Activated naive CD8-positive, alpha-beta T cell treated with anti-CD3 and anti-CD28 coated beads, Interleukin-2, amount 10 ng/mL, durations not matched to agents 7 days and 5 days (primary cell): ENCODE measurements around the gene DLG2. TPM values are rescaled to one million over a fixed set of nuclear protein-coding genes. Genes with fewer than 3 reads are reported as not detected.

Experiments
- ATAC-seq: fragments of 150-1000 bp; cut with Tn5 transposase; one replicate; pipeline ENCODE4 v1.10.0; 2021; ENCODE audit warnings: low read depth, moderate library complexity
- POLR2A ChIA-PET: fragments of 350-600 bp; sonication (Branson Sonifier 250); formaldehyde crosslinking; loops from one replicate; lab custom pipeline; 2021; ENCODE audit warnings: antibody characterized with exemption; lab: Charles Lee
- DNase-seq: peaks from one replicate; pipeline ENCODE4 v3.0.0; 2021
- H3K27ac Mint-ChIP-seq: one replicate; pipeline ENCODE4 v1.8.0; 2022; ENCODE audit warnings: mild to moderate bottlenecking, mixed read lengths
- H3K27me3 Mint-ChIP-seq: one replicate; pipeline ENCODE4 v1.8.0; 2022; ENCODE audit warnings: mild to moderate bottlenecking, moderate library complexity, mixed read lengths
- H3K36me3 Mint-ChIP-seq: one replicate; pipeline ENCODE4 v1.8.0; 2021; ENCODE audit warnings: mild to moderate bottlenecking, mixed read lengths
- H3K4me1 Mint-ChIP-seq: one replicate; pipeline ENCODE4 v1.8.0; 2021; ENCODE audit warnings: mixed read lengths
- H3K4me3 Mint-ChIP-seq: one replicate; pipeline ENCODE4 v1.8.0; 2022; ENCODE audit warnings: mild to moderate bottlenecking, moderate library complexity, mixed read lengths
- H3K9me3 Mint-ChIP-seq: one replicate; pipeline ENCODE4 v1.8.0; 2021; ENCODE audit warnings: mixed read lengths
- total RNA-seq, 2 experiments: library from RNA; stranded (reverse); gene quantifications; one replicate each; pipeline ENCODE4 v1.2.3, GENCODE V29; 2021

The DLG2 gene
- total RNA-seq, 2 experiments from 2014 or later: 2.6 to 3.4 TPM

GRCh38 chr11:83784419-83784818 is 1842.7 kb downstream of the DLG2 start:
- no peak for ATAC-seq
- Mint-ChIP-seq H3K27ac (no peak overlapping the region), H3K36me3 (no peaks in the 10 kb centered on the region), H3K9me3 (no peaks in the 10 kb centered on the region), H3K27me3 (no peaks in the 10 kb centered on the region), H3K4me1 (no peaks in the 10 kb centered on the region), H3K4me3 (no peak overlapping the region)
- DNase-seq: no peak
- POLR2A ChIA-PET: no interaction called here

- Mint-ChIP-seq H3K36me3 (no peaks in the 10 kb centered on the region), H3K4me3 (no peak overlapping the region), H3K4me1 (no peaks in the 10 kb centered on the region), H3K27ac (no peak overlapping the region), H3K9me3 (no peaks in the 10 kb centered on the region), H3K27me3 (no peaks in the 10 kb centered on the region)
- DNase-seq (no peak), ATAC-seq (no peak)
- POLR2A ChIA-PET: no interaction called here
Observed at GRCh38 chr11:83782329-83782728, 1844.8 kb downstream of the DLG2 start.

- peaks cover 2% of the 10 kb centered on the region for H3K27me3 Mint-ChIP-seq
- no peaks in the 10 kb centered on the region for H3K36me3 Mint-ChIP-seq
- no peaks in the 10 kb centered on the region for H3K9me3 Mint-ChIP-seq
- H3K4me1 Mint-ChIP-seq: no peaks in the 10 kb centered on the region
- no peak overlapping the region for H3K27ac Mint-ChIP-seq
- POLR2A ChIA-PET: no interaction called here
- no peak overlapping the region for H3K4me3 Mint-ChIP-seq
- DNase-seq (no peak), ATAC-seq (no peak)
Observed at GRCh38 chr11:83779876-83780275, 1847.3 kb downstream of the DLG2 start.

- POLR2A ChIA-PET: no interaction called here
- no peak for ATAC-seq
- Mint-ChIP-seq H3K36me3 (no peaks in the 10 kb centered on the region), H3K4me1 (no peaks in the 10 kb centered on the region), H3K27ac (no peak overlapping the region), H3K9me3 (no peaks in the 10 kb centered on the region), H3K27me3 (peaks cover 2% of the 10 kb centered on the region), H3K4me3 (no peak overlapping the region)
- no peak for DNase-seq
Observed at GRCh38 chr11:83778596-83778995, 1848.5 kb downstream of the DLG2 start.

GRCh38 chr11:83773950-83774880 is 1852.9 kb downstream of the DLG2 start:
- no peak overlapping the region for H3K4me3 Mint-ChIP-seq
- DNase-seq: no peak
- H3K4me1 Mint-ChIP-seq: no peaks in the 10 kb centered on the region
- POLR2A ChIA-PET: no interaction called here
- H3K27me3 Mint-ChIP-seq: peaks cover 4% of the 10 kb centered on the region
- H3K36me3 Mint-ChIP-seq: no peaks in the 10 kb centered on the region
- no peaks in the 10 kb centered on the region for H3K9me3 Mint-ChIP-seq
- H3K27ac Mint-ChIP-seq: no peak overlapping the region
- ATAC-seq: no peak

- Mint-ChIP-seq H3K4me1 (no peaks in the 10 kb centered on the region), H3K9me3 (no peaks in the 10 kb centered on the region), H3K27ac (no peak overlapping the region), H3K27me3 (peaks cover 2% of the 10 kb centered on the region), H3K36me3 (no peaks in the 10 kb centered on the region), H3K4me3 (no peak overlapping the region)
- DNase-seq (no peak), ATAC-seq (no peak)
- POLR2A ChIA-PET: no interaction called here
Observed at GRCh38 chr11:83768489-83768888, 1858.7 kb downstream of the DLG2 start.

- DNase-seq (no peak), ATAC-seq (no peak)
- POLR2A ChIA-PET: no interaction called here
- Mint-ChIP-seq H3K4me1 (no peaks in the 10 kb centered on the region), H3K9me3 (no peaks in the 10 kb centered on the region), H3K27ac (no peak overlapping the region), H3K36me3 (no peaks in the 10 kb centered on the region), H3K27me3 (no peaks in the 10 kb centered on the region), H3K4me3 (no peak overlapping the region)
Observed at GRCh38 chr11:83766932-83767331, 1860.2 kb downstream of the DLG2 start.

GRCh38 chr11:83764643-83765042 is 1862.5 kb downstream of the DLG2 start:
- Mint-ChIP-seq H3K27ac (no peak overlapping the region), H3K27me3 (no peaks in the 10 kb centered on the region), H3K4me3 (no peak overlapping the region), H3K9me3 (no peaks in the 10 kb centered on the region), H3K4me1 (no peaks in the 10 kb centered on the region), H3K36me3 (no peaks in the 10 kb centered on the region)
- POLR2A ChIA-PET: no interaction called here
- no peak for DNase-seq
- no peak for ATAC-seq

GRCh38 chr11:83760932-83761331 is 1866.2 kb downstream of the DLG2 start:
- H3K4me3 Mint-ChIP-seq: no peak overlapping the region
- H3K9me3 Mint-ChIP-seq: no peaks in the 10 kb centered on the region
- DNase-seq (no peak), ATAC-seq (no peak)
- no peaks in the 10 kb centered on the region for H3K4me1 Mint-ChIP-seq
- POLR2A ChIA-PET: no interaction called here
- no peak overlapping the region for H3K27ac Mint-ChIP-seq
- no peaks in the 10 kb centered on the region for H3K36me3 Mint-ChIP-seq
- H3K27me3 Mint-ChIP-seq: no peaks in the 10 kb centered on the region

GRCh38 chr11:83759148-83759547 is 1868.0 kb downstream of the DLG2 start:
- no peaks in the 10 kb centered on the region for H3K4me1 Mint-ChIP-seq
- no peak overlapping the region for H3K4me3 Mint-ChIP-seq
- no peaks in the 10 kb centered on the region for H3K36me3 Mint-ChIP-seq
- no peak for DNase-seq
- POLR2A ChIA-PET: no interaction called here
- H3K9me3 Mint-ChIP-seq: no peaks in the 10 kb centered on the region
- H3K27ac Mint-ChIP-seq: no peak overlapping the region
- ATAC-seq: no peak
- no peaks in the 10 kb centered on the region for H3K27me3 Mint-ChIP-seq

GRCh38 chr11:83751041-83751440 is 1876.1 kb downstream of the DLG2 start:
- Mint-ChIP-seq H3K4me1 (no peaks in the 10 kb centered on the region), H3K27ac (no peak overlapping the region), H3K27me3 (no peaks in the 10 kb centered on the region), H3K9me3 (no peaks in the 10 kb centered on the region), H3K4me3 (no peak overlapping the region), H3K36me3 (no peaks in the 10 kb centered on the region)
- ATAC-seq (no peak), DNase-seq (no peak)
- POLR2A ChIA-PET: no interaction called here

GRCh38 chr11:83746921-83747585 is 1880.1 kb downstream of the DLG2 start:
- no peaks in the 10 kb centered on the region for H3K4me1 Mint-ChIP-seq
- H3K36me3 Mint-ChIP-seq: no peaks in the 10 kb centered on the region
- no peak overlapping the region for H3K27ac Mint-ChIP-seq
- H3K4me3 Mint-ChIP-seq: no peak overlapping the region
- ATAC-seq (no peak), DNase-seq (no peak)
- H3K27me3 Mint-ChIP-seq: no peaks in the 10 kb centered on the region
- no peaks in the 10 kb centered on the region for H3K9me3 Mint-ChIP-seq
- POLR2A ChIA-PET: no interaction called here

GRCh38 chr11:83744620-83745192 is 1882.4 kb downstream of the DLG2 start:
- DNase-seq: no peak
- no peaks in the 10 kb centered on the region for H3K4me1 Mint-ChIP-seq
- no peak for ATAC-seq
- H3K9me3 Mint-ChIP-seq: no peaks in the 10 kb centered on the region
- no peak overlapping the region for H3K27ac Mint-ChIP-seq
- no peaks in the 10 kb centered on the region for H3K36me3 Mint-ChIP-seq
- POLR2A ChIA-PET: no interaction called here
- peaks cover 1% of the 10 kb centered on the region for H3K27me3 Mint-ChIP-seq
- no peak overlapping the region for H3K4me3 Mint-ChIP-seq

GRCh38 chr11:83736684-83737083 is 1890.5 kb downstream of the DLG2 start:
- no peak for DNase-seq
- no peaks in the 10 kb centered on the region for H3K9me3 Mint-ChIP-seq
- no peak overlapping the region for H3K4me3 Mint-ChIP-seq
- H3K27me3 Mint-ChIP-seq: peaks cover 5% of the 10 kb centered on the region
- no peak overlapping the region for H3K27ac Mint-ChIP-seq
- H3K4me1 Mint-ChIP-seq: no peaks in the 10 kb centered on the region
- POLR2A ChIA-PET: no interaction called here
- H3K36me3 Mint-ChIP-seq: no peaks in the 10 kb centered on the region
- no peak for ATAC-seq
